ENCODE results near the gene PALMD.

Gene PALMD

DNA sequence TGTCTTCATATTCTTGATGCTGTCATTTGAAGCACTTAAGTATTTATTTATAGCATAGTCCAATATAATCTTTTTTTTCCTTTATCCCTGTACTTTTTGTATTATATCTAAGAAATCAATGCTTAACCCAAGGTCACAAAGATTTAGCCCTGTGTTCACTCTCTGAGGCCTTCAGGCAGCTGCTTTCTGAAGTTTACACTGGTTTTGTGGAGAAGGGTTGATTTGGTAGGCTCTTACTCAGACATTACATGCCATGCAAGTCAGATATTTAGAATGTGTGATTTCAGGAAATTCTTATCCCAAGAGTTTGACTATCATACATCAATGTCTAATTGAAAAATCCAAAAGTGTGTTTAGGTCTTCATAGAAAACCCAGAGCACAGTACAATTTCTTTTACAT is 56.3 kb downstream of the PALMD start:
- DNase-seq, result no peak

DNA sequence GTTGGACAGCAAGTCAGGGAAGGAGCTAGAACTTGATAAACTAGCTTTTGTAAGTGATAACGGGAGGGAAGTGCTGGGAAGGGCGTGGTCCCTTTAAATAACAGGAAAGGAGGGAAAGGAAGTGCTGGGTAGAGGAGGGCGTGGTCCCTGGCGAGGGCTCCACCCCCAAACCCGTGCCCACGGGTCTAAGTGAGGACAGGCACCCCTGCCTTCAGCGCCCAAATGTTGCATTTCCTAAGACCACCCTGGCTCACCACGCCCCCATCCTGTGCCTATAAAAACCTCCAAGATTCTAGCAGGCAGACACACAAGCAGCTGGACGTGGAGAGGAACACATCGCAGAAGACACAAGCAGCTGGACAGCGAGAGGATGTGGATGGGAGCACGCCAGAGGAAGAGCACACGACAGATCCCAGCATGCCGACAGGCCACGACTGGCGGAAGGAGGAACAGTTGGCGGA is 58.5 kb downstream of the PALMD start:
- DNase-seq, result no peak

DNA sequence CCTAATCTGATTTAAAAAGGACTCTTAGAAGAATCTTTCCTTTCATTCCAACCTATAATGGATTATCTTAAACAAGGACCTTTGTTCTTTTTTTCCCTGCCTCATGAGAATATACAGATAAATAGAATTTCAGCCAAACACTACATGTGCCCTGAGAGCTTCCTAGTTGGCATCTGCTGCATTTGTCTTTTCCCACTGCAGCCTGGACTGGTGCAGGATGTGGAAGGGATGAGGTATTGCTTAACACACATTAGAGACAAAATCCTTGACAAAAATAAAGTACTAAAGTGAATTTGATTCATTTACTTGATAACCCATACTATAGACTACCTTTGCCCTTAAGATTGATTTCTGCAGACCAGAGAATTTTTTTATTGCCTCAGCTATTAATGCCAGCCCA is 59.5 kb downstream of the PALMD start:
- no peak for DNase-seq

DNA sequence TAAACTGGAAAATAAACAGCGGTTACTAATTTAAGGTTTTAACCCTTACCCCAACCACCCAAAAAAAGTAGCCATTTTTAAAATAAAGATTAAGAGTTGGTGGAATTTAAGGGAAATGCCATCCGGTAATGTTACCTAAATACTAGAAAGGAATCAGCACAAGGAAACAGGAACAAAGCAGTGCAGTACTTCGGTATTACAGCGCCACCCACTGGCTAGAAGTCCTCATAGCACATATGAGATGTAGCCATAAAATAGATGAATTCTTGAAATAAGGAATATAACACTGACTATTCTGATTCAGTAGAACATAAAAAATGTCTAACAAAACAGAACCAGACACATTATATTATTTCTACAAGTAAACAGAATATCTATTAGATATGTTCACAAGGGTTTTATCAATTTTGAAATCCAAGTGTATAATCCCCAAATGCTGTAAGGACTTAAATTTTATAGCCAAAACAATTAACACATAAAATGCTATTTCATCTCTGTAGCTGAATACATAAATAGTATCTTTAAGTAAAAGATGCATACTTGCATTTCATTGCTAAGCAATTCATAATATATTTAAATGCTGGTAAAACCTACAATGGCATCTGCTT is 61.7 kb downstream of the PALMD start:
- peak; percentile 78 for DNase-seq

DNA sequence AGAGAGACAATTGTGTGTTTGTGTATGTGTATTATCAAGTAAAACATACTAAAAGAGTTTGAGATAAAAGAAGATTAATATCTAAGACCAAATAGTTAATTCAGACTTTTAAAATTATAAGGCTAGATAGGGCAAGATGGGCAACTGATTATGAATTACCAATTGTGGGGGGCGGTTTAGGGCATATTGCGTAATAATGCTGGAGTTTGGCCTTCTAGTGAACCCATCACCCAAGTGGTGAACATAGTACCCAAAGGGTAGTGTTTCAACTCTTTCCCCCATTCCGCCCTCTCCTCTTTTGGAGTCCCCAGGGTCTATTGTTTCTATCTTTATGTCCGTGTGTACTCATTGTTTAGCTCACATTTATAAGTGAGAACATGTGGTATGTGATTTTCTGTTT is 65.1 kb downstream of the PALMD start:
- no peak for DNase-seq

DNA sequence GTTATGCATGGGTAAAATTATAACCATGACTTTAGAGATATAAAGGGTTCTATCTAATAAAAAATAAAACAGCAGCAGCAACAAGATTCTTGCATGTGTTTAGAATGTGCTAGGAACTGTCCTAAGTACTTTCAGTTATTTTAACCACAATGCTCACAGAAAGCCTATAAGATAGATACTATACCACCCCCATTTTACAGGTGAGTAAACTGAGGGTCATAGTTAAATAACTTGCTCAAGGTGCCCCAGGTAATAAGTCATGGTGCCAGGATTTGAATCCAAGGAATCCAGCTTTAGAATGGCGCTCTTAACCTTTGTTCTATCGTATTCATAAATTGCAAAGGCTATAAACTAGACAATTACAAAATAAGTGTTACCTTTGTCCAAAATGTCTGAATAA is 67.1 kb downstream of the PALMD start:
- DNase-seq, result no peak

DNA sequence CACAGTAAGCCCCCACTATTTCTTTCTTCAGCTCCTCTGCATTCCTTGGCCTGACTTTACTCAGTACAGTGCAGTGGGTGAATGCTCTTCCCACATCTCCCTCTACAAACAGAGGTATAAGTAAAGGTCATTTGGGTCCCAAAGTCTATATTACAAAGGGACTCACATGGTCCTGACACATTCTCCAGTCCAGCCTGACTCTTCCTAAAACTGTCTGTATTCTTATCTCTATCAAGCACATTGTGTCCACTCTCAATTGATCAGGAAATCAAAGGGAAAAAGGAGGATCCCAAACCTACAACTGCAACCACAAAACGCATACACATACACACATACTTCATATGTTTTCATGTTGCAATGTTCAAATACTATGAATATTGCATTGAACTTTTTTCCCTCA is 71.1 kb downstream of the PALMD start:
- no peak for DNase-seq

DNA sequence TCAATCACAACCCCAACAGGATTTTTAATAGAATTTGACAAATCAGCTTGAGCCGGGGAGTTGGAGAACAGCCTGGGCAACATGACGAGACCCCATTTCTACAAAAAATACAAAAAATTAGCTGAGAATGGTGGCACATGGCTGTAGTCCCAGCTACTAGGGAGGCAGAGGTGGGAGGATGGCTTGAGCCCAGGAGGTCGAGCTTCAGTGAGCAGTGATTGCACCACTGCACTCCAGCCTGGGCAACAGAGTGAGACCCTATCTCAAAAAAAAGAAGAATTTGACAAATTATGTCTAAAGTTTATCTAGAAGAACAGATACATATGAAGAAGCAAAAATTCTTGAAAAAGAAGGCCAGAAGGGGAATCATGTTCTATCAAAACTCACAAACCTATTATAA is 77.3 kb downstream of the PALMD start:
- no peak for DNase-seq

DNA sequence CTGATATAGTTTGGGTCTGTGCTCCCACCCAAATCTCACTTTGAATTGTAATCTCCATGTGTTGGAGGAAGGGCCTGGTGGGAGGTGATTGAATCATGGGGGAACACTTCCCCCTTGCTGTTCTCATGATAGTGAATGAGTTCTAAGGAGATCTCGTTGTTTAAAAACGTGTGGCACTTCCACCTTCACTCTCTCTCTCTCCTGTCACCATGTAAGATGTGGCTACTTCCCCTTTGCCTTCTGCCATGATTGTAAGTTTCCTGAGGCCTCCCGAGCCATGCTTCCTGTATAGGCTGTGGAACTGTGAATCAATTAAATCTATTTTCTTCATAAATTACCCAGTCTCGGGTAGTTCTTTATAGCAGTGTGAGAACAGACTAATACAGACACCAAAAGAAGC is 80.1 kb downstream of the PALMD start:
- DNase-seq, result no peak

DNA sequence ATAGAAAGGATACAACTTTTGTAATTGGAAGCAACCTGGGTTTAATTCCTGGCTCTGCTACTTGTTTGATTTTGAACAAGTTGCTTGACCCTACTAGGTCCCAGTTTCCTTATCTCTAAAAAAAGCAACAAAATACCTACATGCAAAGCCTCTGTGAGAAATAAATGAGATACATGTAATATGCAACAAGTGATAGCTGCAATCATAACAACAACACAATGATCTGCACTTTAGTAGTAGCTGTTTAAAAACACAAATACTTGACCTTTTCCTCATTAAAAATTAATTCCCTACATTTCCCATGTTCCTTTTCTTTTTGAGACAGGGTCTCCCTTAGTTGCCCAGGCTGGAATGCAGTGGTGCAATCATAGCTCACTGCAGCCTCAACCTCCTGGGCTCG is 80.5 kb downstream of the PALMD start:
- DNase-seq, result no peak

DNA sequence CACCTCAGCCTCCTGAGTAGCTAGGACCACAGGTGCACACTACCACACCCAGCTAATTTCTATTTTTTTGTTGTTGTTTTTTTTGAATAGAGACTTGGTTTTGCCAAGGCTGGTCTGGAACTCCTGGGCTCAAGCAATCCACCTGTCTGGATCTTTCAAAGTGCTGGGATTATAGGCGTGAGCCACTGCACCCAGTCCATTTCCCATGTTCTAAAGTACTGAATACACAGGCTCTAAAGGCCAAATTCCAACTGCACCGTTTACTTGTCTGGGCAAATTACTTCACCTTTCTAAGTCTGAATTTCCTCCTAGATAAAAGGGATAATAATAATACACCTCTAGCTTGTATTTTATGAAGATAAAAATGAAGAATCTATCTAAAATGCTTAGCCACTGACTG is 80.9 kb downstream of the PALMD start:
- no peak for DNase-seq

DNA sequence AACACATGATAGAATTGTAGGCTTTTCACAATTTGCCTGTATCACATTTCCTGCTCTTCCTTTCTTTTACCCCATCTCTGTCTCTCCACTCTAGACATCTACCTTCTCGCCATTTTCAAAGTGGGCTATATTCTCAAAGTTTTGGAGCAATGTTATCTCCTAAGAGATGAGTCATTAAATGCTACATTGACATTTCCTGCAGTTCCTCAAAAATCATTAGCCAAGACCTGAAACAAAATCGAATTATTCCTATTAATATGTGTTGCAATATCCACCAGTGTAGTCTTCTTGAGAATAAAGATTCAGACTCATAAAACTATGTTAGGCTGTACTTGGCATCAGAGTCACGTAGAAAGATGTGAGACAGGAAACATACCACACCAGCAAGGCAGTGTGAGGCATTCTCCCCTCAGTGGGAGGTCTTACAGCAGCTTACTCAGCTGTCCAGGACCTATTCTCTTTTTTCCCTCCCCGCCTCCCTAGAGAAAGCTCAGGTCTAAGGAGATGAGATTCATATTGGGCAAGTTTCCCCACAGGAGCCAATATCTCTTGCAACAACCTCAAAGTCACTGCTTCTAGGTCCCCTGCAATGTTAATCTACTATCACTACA is 81.8 kb downstream of the PALMD start:
- no peak for DNase-seq

DNA sequence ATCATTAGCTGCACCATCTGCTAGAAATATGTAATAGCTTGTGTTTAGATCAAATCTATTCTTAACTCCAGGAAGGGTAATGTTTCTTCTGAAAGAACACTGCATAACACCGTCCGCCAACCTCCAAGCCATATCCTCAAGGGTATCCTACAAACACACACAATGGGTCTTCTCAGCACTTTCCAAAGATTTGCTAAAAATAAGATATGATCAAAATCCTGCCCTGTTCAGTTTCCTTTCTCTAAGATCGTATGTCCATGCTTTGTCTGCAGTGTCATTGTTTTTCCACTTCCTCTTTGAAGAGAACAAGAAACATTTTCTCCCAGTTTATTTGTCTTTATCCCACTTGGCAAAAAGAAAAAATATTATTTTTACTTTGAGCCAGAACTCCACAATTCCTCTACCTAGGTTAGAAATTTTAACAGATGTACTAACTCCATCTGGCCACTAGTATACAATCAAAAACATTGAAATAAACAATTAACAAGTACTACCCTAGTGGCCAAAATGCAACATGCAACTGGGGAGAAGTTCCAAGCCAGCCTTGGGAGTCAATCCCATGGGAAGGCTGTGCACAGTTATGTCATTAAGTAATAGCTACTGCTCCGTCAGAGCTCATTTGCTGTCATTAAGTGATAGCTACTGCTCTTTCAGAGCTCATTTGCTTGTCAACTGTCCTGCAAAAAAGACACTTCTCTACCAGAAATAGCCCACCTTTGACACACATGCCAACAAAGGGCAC is 82.8 kb downstream of the PALMD start:
- no peak for DNase-seq

DNA sequence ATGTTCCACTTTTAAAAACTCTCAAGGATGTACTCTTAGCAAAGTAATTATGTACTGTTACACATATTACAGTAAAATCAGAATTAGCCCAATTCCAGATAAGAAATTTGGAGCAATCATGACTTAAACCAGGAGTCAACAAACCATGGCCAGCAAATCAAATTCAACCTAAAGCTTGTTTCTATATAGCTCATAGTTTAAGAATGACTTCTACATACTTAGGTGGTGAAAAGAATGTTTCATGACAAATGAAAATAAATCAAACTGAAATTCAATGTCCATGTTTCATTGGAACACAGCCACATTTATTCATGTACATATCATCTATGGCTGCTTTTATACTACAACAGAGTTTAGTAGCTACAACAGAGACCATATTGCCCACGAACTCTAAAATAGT is 85.5 kb downstream of the PALMD start:
- DNase-seq, result no peak

DNA sequence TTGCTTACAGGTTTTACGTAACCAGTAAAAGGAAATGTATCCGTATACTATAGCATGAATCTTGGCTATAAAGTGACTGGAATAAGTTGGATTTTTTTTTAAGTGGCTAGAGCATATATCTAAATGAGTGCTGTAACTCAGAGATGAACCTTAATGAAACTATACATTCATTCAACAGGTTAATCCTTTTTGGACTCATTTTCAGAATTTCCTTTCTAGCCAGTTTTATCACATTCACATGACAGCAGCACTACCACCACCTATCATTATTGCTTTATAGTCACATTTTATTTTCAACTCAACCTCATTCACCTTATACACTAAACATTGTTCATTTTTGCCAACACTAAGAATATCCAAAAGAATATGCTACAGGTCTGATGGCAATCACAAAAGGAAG is 89.9 kb downstream of the PALMD start:
- no peak for DNase-seq

DNA sequence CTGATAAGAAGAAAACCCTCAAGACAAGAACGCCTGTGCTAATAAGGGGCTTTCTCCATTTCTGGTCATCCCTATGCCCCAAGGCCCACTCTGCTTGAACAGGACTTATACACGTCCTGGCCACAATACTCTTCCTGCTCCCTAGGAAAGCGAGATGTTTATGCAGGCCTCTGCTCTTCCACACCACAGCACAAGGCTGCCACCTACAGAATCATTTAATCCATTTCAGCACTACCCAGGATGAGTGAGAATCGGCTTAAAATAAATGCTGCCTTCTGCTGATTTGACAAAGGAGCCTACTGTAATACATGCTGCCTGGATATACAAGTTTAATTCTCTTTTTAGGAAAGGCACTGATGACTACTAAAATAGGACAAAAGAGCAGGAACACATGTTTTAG is 91.1 kb downstream of the PALMD start:
- DNase-seq, result no peak

DNA sequence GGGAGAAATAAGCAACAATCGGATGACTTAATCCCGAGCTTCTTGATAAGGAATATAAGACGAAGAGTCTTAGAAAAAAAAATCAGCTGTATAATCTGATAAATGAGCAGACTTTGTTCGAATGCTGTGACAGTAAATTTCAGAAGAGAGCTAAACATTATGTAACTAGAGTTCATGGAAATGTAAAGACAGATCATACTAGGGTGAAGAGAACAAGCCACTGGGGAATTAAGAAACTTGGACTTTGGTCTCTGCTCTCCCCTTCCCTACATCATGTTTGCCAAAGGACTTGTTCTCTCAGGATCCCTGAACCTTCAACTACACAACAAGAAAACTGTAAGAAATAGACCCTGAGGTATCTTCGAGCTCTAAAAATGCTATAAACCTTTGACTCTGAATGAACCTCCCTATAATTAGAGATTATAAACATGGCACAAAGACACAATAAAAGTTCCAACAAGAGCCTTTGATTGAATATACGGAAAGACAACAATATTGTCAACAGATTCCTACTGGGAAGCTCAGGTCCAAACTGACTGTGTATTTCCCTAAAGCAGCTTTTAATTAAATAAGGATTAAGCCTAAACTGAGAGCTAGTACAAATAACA is 93.0 kb downstream of the PALMD start:
- DNase-seq, result no peak

DNA sequence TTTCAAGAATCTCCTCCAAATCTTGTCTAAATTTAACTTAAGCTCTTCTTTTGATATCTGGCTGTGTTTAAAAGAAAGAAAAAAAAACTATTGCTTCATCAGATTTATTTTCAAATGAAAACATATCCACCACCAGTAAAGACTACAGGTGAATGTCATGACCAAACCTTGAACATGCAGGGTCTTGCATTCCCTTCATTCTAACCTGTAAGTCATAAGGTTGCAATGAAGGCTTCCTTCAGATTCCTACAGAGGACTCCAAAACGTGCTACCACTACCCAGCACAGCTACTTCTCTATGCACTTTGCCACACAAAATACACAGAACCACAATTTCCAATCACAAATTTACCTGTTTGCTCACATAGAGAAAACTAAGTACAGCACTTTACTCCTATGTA is 94.2 kb downstream of the PALMD start:
- DNase-seq, result no peak
